HepG2 (cell line): ENCODE data around the gene HNRNPAB. TPM values are rescaled to one million over a fixed set of nuclear protein-coding genes. Genes with fewer than 3 reads are reported as not detected.
A peak's percentile ranks its signal among the peaks of the same experiment; 100 is the strongest.

Experiments
- ARNT ChIP-seq: fragments of 450-650 bp; IDR thresholded peaks from 2 replicates; pipeline ENCODE4 v1.6.1; 2017
- DNMT3B ChIP-seq: conservative IDR thresholded peaks from 2 replicates; pipeline ENCODE4 v1.6.1; 2016; ENCODE audit warnings: missing biosample characterization, control low read depth
- GLI4 ChIP-seq: sonication (generic); formaldehyde crosslinking; IDR thresholded peaks from 2 replicates; pipeline ENCODE4 v1.5.1; 2020; ENCODE audit warnings: missing genetic modification reagents, mild to moderate bottlenecking, moderate library complexity, borderline replicate concordance
- MYC ChIP-seq: sonication (generic); formaldehyde crosslinking; IDR thresholded peaks from 2 replicates; pipeline ENCODE4 v1.9.0; 2021; ENCODE audit warnings: missing genetic modification reagents, borderline replicate concordance
- REPIN1 ChIP-seq: sonication (generic); formaldehyde crosslinking; IDR thresholded peaks from 2 replicates; pipeline ENCODE4 v1.8.0; 2022; ENCODE audit warnings: missing genetic modification reagents, low read depth, mild to moderate bottlenecking, borderline replicate concordance
- SP1 ChIP-seq, 2 experiments: fragments of 450-650 bp in 1 of 2; sonication (generic) in 1 of 2; formaldehyde crosslinking in 1 of 2; IDR thresholded peaks; 2 replicates each; pipeline versions ENCODE4 v1.4.0 to v1.6.1; 2016 to 2020; ENCODE audit warnings: missing genetic modification reagents in 1 of 2
- TBX3 ChIP-seq: fragments of 450-650 bp; IDR thresholded peaks from 2 replicates; pipeline ENCODE4 v1.6.1; 2017; ENCODE audit warnings: antibody characterized with exemption, mild to moderate bottlenecking, inconsistent platforms, borderline replicate concordance
- TSC22D2 ChIP-seq: sonication (generic); formaldehyde crosslinking; IDR thresholded peaks from 2 replicates; pipeline ENCODE4 v1.5.1; 2020; ENCODE audit warnings: missing genetic modification reagents, mild to moderate bottlenecking, borderline replicate concordance
- ZNF136 ChIP-seq: sonication (generic); formaldehyde crosslinking; IDR thresholded peaks from 2 replicates; pipeline ENCODE4 v1.8.1; 2022; ENCODE audit warnings: low read depth, mild to moderate bottlenecking, moderate library complexity, missing genetic modification reagents
- ZNF317 ChIP-seq: sonication (generic); formaldehyde crosslinking; IDR thresholded peaks from 2 replicates; pipeline ENCODE4 v1.5.0; 2020; ENCODE audit warnings: mild to moderate bottlenecking, missing genetic modification reagents
- ZNF354B ChIP-seq: sonication (generic); formaldehyde crosslinking; IDR thresholded peaks from 2 replicates; pipeline ENCODE4 v1.8.0; 2022; ENCODE audit warnings: mild to moderate bottlenecking, missing genetic modification reagents
- ZNF607 ChIP-seq: sonication (generic); formaldehyde crosslinking; IDR thresholded peaks from 2 replicates; pipeline ENCODE4 v1.5.1; 2020; ENCODE audit warnings: missing genetic modification reagents, mild to moderate bottlenecking, borderline replicate concordance
- ZNF652 ChIP-seq: IDR thresholded peaks from 2 replicates; pipeline ENCODE4 v1.6.1; 2016; ENCODE audit warnings: low read depth, borderline replicate concordance
- ZNF746 ChIP-seq: sonication (generic); formaldehyde crosslinking; IDR thresholded peaks from 2 replicates; pipeline ENCODE4 v1.8.0; 2022; ENCODE audit warnings: mild to moderate bottlenecking, missing genetic modification reagents
- polyA plus RNA-seq, 8 experiments: library from polyadenylated mRNA; depleted of rRNA in 3 of 8; stranded (reverse) in 7 of 8; unstranded in 1 of 8; fragments of >200 nt; fragmentation: Illumina TruSeq in 4 of 8; extraction: Trizol in 4 of 8; gene quantifications; 2 replicates each; pipeline versions ENCODE4 v1.2.1 to v1.2.3, GENCODE V29; 2011 to 2016; ENCODE audit warnings: low read depth in 4 of 8, missing spikeins in 1 of 8, mixed read lengths in 1 of 8; ENCODE audit not compliant: insufficient read depth in 1 of 8
- total RNA-seq, 5 experiments: library from RNA; depleted of rRNA; stranded (reverse); fragments of >200 nt; fragmentation: Illumina TruSeq; extraction: Trizol; gene quantifications; 2 replicates each; pipeline ENCODE4 v1.2.3, GENCODE V29; 2016; ENCODE audit warnings: low read depth in 1 of 5
- TF ChIP-seq, protein P1 (sequence below): IDR thresholded peaks from 2 replicates; pipeline ENCODE4 v1.6.1; 2016; ENCODE audit warnings: control low read depth
- TF ChIP-seq, protein P2 (sequence below): sonication (generic); formaldehyde crosslinking; IDR thresholded peaks from 2 replicates; pipeline ENCODE4 v1.5.0; 2020; ENCODE audit warnings: mild to moderate bottlenecking, missing genetic modification reagents
- TF ChIP-seq, protein P3 (sequence below): sonication (generic); formaldehyde crosslinking; IDR thresholded peaks from 2 replicates; pipeline ENCODE4 v1.5.0; 2020; ENCODE audit warnings: mild to moderate bottlenecking, missing genetic modification reagents, borderline replicate concordance

Gene HNRNPAB
- total and polyA plus RNA-seq, 2 of the 13 experiments (the other 11 are each of a cell fraction or from before 2014, with no cell fraction given) = 62.6 to 111 TPM

DNA sequence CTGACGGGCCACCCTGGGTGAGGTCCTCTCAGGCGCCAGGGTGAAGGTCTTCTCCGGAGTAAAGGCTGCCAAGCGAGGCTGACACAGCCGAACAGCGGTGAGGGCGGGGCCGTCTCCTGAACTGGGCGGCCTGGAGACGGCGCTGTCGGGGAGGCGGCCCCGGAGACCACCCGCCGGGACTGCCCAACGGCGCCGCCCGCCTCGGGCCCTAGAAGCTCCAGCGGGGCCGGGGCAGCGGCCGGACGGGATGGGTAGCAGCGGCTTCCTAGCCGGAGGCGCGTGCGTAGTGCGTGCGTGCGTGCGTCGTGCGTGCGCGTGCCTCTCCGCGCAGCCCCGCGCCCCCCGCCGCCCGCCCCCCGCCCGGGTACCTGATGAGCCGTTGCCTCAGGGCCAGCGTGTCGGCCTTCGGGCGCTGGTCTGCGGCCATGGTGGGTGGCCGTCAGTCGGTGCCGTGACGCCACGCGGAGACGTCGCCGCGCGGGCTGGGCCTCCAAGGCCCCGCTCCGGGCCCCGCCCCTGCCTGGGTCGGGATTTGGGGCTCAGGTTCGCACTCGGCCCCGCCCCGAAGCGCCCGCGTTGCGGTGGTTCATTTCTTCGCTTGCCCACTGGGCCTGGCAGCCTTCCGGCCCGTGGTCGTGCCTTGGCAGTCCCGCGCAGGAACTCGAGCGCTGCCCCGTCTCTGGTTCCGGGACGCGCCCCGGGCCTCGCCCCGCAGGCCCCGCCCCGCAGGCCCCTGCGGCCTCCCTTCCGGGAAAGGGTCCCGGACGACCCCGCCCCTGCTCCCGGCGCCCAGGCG is 28.0 kb downstream of the HNRNPAB start, which contains the start of gene PHYKPL (continued):
- TF ChIP-seq TSC22D2 (CRISPR knock-in tag) (no peak), REPIN1 (CRISPR knock-in tag) (peak; percentile 69), MYC (CRISPR knock-in tag) (no peak; the same call in 1 of the 2 replicates), ZNF317 (CRISPR knock-in tag) (peak; percentile 64; the same call in 1 of the 2 replicates), ZNF652 (CRISPR knock-in tag) (no peak), ZNF607 (CRISPR knock-in tag) (peak; percentile 45), ARNT (no peak), GLI4 (CRISPR knock-in tag) (no peak; the same call in 1 of the 2 replicates), SP1 (IDR thresholded peaks at IDR 0.05) (no peak), SP1 (CRISPR knock-in tag; IDR thresholded peaks at IDR 0.05) (peak; percentile 43; the same call in 1 of the 2 replicates), DNMT3B (CRISPR knock-in tag) (peak; percentile 14; the same call in 1 of the 2 replicates), TBX3 (no peak), ZNF354B (CRISPR knock-in tag) (no peak), ZNF746 (CRISPR knock-in tag) (no peak), ZNF136 (no peak)
- TF ChIP-seq, protein P1, sequence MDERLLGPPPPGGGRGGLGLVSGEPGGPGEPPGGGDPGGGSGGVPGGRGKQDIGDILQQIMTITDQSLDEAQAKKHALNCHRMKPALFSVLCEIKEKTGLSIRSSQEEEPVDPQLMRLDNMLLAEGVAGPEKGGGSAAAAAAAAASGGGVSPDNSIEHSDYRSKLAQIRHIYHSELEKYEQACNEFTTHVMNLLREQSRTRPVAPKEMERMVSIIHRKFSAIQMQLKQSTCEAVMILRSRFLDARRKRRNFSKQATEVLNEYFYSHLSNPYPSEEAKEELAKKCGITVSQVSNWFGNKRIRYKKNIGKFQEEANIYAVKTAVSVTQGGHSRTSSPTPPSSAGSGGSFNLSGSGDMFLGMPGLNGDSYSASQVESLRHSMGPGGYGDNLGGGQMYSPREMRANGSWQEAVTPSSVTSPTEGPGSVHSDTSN (CRISPR knock-in tag) = no peak
- TF ChIP-seq, protein P2, sequence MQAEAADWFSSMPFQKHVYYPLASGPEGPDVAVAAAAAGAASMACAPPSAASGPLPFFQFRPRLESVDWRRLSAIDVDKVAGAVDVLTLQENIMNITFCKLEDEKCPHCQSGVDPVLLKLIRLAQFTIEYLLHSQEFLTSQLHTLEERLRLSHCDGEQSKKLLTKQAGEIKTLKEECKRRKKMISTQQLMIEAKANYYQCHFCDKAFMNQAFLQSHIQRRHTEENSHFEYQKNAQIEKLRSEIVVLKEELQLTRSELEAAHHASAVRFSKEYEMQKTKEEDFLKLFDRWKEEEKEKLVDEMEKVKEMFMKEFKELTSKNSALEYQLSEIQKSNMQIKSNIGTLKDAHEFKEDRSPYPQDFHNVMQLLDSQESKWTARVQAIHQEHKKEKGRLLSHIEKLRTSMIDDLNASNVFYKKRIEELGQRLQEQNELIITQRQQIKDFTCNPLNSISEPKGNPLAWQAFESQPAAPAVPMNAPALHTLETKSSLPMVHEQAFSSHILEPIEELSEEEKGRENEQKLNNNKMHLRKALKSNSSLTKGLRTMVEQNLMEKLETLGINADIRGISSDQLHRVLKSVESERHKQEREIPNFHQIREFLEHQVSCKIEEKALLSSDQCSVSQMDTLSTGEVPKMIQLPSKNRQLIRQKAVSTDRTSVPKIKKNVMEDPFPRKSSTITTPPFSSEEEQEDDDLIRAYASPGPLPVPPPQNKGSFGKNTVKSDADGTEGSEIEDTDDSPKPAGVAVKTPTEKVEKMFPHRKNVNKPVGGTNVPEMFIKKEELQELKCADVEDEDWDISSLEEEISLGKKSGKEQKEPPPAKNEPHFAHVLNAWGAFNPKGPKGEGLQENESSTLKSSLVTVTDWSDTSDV (CRISPR knock-in tag) = peak; percentile 94
- TF ChIP-seq, protein P3, sequence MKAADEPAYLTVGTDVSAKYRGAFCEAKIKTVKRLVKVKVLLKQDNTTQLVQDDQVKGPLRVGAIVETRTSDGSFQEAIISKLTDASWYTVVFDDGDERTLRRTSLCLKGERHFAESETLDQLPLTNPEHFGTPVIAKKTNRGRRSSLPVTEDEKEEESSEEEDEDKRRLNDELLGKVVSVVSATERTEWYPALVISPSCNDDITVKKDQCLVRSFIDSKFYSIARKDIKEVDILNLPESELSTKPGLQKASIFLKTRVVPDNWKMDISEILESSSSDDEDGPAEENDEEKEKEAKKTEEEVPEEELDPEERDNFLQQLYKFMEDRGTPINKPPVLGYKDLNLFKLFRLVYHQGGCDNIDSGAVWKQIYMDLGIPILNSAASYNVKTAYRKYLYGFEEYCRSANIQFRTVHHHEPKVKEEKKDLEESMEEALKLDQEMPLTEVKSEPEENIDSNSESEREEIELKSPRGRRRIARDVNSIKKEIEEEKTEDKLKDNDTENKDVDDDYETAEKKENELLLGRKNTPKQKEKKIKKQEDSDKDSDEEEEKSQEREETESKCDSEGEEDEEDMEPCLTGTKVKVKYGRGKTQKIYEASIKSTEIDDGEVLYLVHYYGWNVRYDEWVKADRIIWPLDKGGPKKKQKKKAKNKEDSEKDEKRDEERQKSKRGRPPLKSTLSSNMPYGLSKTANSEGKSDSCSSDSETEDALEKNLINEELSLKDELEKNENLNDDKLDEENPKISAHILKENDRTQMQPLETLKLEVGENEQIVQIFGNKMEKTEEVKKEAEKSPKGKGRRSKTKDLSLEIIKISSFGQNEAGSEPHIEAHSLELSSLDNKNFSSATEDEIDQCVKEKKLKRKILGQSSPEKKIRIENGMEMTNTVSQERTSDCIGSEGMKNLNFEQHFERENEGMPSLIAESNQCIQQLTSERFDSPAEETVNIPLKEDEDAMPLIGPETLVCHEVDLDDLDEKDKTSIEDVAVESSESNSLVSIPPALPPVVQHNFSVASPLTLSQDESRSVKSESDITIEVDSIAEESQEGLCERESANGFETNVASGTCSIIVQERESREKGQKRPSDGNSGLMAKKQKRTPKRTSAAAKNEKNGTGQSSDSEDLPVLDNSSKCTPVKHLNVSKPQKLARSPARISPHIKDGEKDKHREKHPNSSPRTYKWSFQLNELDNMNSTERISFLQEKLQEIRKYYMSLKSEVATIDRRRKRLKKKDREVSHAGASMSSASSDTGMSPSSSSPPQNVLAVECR (CRISPR knock-in tag) = peak; percentile 80
